HG03139 (cell line): Measurements from ENCODE around the gene SAMD3.
"Not testable (repeated sequence)": the region's sequence is repeated elsewhere in the genome, so short reads cannot be mapped to it uniquely, and the experiment has no call there.

Experiments used
- ATAC-seq: cut with Tn5 transposase; IDR thresholded peaks from one replicate; pipeline ENCODE4 v1.9.1; 2021; ENCODE audit not compliant: unreplicated experiment

The SAMD3 gene

DNA sequence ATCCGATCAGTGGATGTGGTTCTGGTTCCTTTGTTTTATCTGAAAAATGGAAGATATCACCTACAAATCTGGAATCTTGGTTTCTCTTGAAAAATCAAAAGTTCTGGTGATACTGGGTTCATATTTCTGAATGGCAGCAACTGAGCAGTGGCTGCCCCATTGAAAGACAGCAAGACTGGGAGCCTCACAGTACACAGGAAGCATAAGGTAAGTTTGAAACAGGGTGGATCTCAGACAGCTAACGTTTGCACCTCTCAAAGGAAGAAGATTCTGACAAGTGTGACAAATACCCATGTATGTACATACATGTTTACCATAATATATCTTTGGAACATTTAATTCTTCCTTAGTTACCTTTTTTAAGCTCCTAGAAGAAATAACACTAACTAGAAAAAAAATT, at the start of gene SAMD3:
TSS of gene SAMD3 (minus strand) at position 177 of the 400 bp plus-strand sequence. CDS start 7,678 bp downstream, outside the sequence.
- ATAC-seq: no peak

DNA sequence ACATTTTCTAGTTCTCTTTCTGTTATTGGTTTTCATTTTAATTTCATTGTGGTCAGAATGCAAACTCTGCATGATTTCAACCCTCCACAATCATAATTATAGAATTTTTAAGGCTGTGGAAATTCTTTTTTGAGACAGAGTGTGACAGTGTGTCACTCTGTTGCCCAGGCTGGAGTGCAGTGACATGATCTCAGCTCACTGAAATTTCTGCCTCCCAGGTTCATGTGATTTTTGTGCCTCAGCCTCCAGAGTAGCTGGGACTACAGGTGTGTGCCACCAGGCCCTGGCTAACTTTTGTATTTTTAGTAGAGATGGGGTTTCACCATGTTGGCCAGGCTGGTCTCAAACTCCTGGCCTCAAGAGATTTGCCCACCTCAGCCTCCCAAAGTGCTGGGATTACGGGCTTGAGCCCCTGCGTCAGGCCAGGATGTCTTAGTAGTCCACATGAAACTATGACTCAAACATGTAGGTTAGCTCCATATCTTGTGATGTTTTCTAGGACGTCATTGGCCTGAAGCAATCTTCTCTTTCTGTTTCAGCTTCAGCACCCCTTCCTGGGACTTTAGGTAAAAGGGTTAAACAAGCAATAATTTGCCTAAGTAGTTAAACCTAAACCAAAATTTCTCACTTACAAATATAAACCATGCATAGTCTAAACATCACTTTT, 47.4 kb upstream of the SAMD3 start:
- no peak for ATAC-seq

DNA sequence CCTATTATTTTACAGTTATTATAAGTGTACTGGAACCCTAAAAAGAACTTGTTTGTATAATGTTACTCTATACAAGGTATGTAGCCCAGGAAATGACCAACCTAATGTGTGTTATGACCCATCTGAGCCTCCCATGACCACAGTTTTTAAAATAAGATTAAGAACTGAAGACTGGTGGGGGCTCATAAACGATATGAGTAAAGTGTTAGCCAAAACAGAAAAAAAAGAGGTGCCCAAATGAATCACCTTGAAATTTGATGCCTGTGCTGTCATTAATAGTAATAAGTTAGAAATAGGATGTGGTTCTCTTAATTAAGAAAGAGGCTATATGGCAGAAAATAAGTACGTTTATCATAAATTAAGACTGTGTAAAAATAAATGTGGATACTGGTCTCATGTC, 42.8 kb upstream of the SAMD3 start:
- ATAC-seq: not testable (repeated sequence)

DNA sequence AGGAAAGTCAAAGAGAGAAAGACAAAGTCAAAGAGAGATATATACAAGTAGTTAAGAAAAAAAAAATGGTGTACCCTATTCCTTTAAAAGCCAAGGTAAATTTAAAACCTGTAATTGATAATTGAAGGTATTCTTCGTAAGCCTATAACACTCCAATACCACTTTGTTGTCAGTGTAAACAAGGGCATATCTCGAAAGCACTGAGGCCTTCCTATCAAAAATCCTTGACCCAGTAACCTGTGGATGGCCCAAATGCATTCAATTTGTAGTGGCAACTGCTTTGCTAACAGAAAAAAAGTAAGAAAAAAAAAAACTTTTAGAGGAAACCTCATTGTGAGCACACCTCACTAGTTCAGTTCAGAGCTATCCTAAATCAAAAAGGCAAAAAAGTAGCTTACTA, 39.3 kb upstream of the SAMD3 start:
- no peak for ATAC-seq

- ATAC-seq: not testable (repeated sequence)
Observed at GRCh38 chr6:130261558-130261957, 38.8 kb upstream of the SAMD3 start.

GRCh38 chr6:130260614-130261241, 38.0 kb upstream of the SAMD3 start:
- ATAC-seq: peak; percentile 33

GRCh38 chr6:130260050-130260462, 37.3 kb upstream of the SAMD3 start:
- peak; percentile 59 for ATAC-seq

GRCh38 chr6:130259557-130259956, 36.8 kb upstream of the SAMD3 start:
- ATAC-seq: peak; percentile 18

DNA sequence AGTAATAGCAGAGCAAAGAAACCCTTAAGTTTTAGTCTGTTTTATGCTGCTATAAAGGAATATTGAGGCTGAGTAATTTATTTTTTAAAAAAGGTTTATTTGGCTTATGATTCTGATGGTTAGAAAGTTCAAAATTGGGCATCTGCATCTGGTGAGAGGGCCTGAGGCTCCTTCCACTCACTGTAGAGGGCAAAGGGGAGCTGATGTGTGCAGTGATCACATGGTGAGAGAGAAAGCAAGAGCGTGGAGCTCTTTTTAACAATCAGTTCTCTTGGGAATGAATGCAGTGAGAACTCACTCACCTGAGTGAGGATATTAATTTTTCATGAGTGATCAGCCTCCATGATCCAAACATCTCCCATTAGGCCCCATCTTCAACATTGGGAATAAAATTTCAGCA, 36.4 kb upstream of the SAMD3 start:
- no peak for ATAC-seq

GRCh38 chr6:130252527-130253237, 29.9 kb upstream of the SAMD3 start:
- no peak for ATAC-seq

DNA sequence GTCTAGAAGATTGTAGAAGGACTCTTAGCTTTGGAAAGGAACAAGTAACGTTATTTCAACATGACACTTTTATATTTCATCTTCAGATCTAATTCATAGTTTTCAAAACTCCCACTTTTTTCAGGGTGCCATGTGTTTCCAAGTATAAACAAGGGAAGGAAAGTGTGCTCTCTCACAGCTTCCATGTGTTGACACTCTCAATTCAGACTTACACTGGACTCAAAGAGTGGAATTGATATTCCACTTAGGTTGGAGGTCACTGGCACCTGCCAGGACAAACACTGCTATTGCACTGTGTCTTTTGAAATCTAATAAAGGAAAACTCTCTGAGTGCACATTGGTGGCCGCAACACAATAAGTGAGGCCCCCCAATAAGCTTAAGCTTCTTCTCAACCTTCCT, 22.5 kb upstream of the SAMD3 start:
- no peak for ATAC-seq

- no peak for ATAC-seq
Observed at GRCh38 chr6:130244728-130245127, 22.0 kb upstream of the SAMD3 start.

- no peak for ATAC-seq
Observed at GRCh38 chr6:130240232-130240631, 17.5 kb upstream of the SAMD3 start.

DNA sequence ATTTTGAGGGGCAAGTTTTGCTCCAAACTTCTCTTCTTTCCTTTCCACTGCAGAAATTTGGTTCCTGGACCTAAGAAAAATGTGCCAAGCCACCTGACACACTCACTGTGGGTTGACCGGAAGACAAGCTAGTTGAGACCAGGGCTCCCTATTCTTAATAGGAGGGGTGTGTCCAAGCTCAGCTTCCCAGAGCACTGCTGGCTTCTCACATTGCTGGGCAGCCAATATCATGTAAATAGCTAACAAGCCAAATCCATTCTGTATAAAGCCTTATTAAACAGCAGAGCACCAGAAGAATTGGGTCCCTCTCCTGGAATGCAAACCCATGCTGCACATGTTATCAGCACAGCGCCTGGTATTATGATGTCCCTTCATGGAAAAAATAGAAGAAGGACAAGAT, 17.0 kb upstream of the SAMD3 start:
- ATAC-seq: no peak

GRCh38 chr6:130233330-130233729, 10.6 kb upstream of the SAMD3 start:
- no peak for ATAC-seq

GRCh38 chr6:130230531-130230930, 7.8 kb upstream of the SAMD3 start:
- ATAC-seq: not testable (repeated sequence)

DNA sequence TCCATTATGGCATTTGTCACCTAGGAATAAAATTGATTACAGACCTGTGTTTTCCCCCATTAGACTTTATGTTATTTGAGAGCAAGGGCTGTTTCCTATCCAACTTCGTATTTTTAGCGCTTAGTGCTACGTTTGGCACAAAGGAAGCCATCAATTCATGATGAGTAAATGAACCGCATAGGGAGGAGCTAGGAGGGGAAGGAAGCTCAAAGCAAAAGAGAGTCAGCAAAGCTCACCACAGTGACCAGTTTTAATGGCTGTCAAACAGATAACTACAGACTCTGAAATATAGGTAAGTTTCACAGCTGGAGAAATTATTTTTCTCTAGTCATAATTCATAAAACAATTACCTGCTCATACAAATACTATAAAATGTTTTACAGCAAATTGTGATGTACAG, 6.9 kb upstream of the SAMD3 start:
- no peak for ATAC-seq

GRCh38 chr6:130223508-130223907, 757 bp upstream of the SAMD3 start:
- peak; percentile 85 for ATAC-seq

DNA sequence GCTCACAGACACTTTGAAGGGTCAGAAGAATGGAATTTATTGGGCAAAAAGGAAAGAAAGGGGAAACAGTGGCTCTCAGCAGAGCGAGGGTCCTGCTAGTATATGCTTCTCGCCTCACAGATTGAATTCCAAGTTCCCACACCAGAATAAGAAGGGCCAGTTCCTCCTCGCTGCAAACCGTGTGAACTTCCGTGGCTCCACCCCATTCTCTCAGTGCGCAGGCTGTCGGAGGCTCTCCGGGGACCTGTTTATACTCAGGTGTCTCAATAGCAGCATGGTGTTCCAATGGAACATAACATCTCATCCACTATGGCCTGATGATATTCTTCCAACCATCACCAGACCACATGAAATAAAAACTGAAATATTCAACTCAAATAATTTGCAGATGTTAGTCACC, 4.6 kb downstream of the SAMD3 start:
- ATAC-seq: no peak

- no peak for ATAC-seq
Observed at GRCh38 chr6:130216620-130217019, 6.1 kb downstream of the SAMD3 start.

DNA sequence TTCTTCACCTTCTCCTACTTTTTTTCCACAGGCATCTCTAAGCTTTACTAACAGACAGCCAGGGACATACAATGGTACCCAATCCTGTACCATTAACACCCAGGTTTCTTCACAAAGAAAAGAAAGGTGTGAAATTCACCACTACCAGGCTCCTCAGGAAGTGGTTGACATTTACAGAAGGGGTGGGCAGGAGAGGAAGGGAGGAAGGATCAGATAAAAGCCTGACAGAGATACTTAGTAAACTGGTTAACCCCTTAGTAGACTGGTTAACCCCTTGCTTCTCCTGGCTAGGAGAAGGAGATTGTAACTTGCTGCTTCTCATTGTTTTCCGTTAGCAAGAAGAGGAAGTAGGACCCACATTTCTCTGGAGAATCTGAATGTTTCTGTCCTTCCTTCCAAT, 7.2 kb downstream of the SAMD3 start:
- ATAC-seq: no peak

- no peak for ATAC-seq
Observed at GRCh38 chr6:130212215-130212874, 10.4 kb downstream of the SAMD3 start.
